Epithelial cell of prostate (primary cell): Measurements from ENCODE around the gene TPRG1L.

Experiments used
- DNase-seq: peaks from one replicate; pipeline ENCODE4 v3.0.0-alpha.2; 2011; ENCODE audit warnings: low read depth, low spot score
- H3K27ac ChIP-seq: fragments of 450-650 bp; 2 replicates; pipeline ENCODE4 v1.5.1; 2017; ENCODE audit warnings: mild to moderate bottlenecking

The TPRG1L gene

DNA sequence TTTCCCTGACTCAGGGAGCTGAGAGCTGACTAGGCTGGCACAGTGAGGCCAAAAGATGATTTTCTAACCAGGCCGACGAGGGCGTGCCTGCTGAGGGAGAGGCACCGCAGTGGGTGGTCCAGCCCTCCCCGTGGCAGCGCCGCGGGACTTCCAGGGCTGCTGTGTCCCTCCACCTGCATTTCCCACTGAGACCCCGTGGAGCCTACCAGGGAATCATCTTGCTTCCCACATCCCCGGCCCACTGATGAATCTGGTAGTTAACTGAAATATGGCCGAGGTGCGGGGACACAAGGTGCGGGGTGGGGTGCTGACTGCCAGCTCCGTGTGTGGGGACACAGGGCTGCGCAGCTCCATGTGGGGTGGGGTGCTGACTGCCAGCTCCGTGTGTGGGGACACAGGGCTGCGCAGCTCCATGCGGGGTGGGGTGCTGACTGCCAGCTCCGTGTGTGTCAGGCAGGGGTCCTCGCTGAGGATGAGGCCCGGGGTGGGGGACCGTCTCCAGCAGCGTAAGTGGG lies 14.6 kb downstream of the TPRG1L start:
- H3K27ac ChIP-seq = no peak overlapping the region
- DNase-seq = no peak

DNA sequence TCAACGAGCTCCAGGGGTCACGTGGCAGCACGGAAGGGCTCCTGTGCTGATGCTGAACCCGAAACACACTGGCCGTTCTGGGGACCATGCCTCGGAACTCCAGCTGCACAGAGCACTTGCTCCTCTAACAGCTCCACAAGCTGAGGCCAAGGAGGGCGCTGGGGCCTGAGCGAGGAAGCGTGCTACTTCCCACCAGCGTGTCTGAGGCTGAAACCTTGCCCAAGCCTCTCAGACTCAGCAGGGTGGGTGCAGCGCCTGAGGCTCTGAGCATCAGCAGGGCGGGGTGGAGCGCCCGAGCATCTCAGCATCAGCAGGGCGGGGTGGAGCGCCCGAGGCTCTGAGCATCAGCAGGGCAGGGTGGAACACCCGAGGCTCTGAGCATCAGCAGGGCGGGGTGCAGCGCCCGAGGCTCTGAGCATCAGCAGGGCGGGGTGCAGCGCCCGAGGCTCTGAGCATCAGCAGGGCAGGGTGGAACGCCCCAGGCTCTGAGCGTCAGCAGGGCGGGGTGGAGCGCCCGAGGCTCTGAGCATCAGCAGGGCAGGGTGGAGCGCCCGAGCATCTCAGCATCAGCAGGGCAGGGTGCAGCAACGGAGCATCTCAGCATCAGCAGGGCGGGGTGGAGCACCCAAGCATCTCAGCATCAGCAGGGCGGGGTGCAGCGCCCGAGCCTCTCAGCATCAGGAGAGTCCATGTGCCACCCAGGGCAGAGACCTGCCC lies 15.5 kb downstream of the TPRG1L start:
- H3K27ac ChIP-seq = no peak overlapping the region
- no peak for DNase-seq

DNA sequence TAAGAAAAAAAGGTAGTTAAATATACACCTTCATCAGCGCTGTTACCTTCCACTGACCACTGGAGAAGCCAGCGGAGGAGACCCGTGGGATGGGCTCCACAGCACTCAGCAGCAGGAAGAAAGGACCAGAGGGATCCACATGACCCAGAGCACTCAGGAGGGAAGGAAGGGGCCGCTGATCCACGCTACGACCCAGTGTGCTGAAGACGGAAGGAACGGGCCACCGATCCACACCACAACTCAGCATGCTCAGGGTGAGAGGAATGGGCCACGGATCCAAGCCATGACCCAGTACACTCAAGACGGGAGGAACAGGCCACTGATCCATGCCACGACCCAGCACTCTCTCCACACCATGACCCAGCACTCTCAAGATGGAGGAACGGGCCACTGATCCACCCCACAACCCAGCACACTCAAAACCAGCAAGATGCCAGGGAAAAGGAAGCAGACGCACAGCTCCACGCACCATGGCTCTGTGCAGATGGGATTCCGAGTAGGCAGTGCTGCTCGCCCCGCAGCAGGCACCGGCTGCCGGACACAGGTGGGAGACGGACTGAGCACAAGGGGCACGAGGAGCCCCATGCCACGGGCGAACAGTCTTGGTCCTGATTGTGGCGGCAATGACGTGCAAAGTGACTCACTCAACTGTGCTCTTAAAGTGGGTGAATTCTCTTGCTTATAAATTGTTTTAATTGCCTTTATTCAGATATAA lies 16.4 kb downstream of the TPRG1L start:
- DNase-seq = no peak

DNA sequence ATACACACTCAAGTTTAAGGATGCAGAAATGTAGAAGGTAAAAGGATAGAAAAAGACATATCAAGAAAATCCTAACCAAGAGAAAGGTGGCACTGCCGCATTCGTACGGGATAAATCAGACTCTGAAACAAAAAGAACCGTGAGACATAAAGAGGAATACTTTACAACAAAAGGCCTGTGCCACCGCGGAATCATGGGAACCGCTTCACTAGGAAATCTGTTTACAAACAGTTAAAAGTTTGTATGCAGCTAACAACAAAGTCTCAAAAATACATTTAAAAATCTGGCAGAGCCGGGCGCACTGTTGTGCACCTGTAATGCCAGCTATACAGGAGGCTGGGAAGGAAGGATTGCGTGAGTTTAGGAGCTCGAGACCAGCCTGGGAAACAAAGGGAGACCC lies 17.0 kb downstream of the TPRG1L start:
- no peak for DNase-seq
- no peak overlapping the region for H3K27ac ChIP-seq

More for the DNA sequence above, 16.4 kb downstream of the TPRG1L start:
- H3K27ac ChIP-seq = no peak overlapping the region

DNA sequence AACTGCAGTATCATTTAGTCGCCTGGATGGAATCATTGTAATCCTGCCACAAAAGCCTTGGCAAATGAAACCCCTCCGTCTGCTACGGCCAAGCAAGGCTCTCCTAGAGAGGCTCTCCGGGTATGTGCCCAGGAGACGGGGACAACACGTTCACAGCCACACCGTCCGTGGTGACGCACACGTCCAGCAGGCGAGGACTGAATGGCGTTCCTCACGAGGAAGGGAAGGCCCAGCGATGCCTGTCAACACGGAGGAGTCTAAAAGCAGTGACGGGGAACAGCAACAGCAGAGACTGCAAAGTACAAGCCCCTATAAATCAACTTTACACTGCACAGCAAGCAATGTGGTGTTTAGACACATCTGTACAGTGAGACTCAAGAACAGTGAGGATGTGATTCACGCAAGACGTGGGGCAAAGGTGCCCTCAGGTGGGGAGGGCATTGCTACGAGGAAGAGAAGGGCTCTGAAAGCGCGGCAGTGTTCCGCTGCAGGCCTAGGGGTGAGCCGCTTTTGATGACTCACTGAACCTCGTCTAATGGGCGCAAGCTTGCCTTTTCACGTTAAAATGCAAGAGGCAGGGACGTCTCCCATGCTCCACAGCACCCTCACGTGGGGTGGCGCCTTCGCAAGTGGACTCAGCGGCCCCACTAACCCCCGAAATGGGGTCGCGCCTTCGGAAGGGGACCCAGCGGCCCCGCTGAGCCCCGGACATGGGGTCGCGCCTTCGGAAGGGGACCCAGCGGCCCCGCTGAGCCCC lies 18.3 kb downstream of the TPRG1L start:
- DNase-seq = no peak
- H3K27ac ChIP-seq = no peak overlapping the region

DNA sequence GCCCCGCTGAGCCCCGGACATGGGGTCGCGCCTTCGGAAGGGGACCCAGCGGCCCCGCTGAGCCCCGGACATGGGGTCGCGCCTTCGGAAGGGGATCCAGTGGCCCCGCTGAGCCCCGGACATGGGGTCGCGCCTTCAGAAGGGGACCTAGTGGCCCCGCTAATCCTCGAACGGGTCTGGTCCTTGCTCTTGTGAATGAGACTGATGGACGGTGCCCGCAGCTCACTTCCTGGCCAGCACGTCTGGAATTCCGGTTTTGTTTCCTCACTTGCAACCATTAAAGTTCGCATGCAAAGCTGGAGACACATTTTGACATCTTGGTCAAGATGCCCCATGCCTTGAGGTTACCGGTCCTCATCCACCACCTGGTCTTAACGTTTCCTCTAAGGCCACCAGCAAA lies 19.5 kb downstream of the TPRG1L start:
- no peak overlapping the region for H3K27ac ChIP-seq
- no peak for DNase-seq

DNA sequence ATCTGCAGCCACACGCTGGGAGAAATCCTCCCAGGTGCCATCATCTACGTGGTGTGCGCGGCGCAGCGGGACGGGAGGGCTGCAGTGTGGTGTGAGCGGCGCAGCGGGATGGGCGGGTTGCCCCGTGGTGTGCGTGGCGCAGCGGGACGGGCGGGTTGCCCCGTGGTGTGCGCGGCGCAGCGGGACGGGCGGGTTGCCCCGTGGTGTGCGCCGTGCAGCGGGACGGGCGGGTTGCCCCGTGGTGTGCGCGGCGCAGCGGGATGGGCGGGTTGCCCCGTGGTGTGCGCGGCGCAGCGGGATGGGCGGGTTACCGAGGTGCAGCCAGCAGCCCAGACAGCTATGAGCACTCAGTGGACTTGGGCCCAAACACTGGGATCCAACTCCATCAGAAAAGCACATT lies 20.4 kb downstream of the TPRG1L start:
- DNase-seq = no peak
- H3K27ac ChIP-seq = no peak overlapping the region

DNA sequence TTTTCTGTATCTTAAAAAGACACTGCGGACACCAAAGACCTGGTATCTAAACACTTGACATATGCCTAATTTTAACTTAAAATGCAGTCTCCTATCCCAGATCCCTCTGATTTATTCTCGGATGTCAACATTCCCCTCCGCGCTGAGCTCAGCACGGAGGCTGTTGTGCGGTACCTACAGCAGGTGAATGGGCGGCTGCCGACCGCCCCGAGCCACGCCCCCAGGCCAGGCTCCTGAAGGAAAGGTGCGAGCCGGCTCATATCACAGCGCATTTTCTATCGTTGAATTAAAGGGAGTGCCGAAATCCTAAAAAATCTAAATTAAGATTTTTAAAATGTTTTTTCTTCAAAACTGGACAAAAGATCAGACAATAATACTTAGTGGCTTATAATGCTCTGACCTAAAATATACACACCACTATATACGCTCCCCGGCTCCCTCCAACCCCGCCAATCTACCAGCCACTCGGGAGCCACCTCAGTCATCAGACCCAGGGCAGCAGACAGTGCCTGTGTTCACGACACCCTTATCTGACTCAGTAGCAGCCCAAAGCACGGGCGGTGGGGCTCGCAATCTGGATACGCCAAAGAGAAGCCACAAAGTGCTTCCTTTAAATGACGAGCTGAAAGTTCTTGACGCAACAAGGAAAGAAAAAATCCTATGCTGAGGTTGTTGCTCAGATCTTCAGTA lies 21.0 kb downstream of the TPRG1L start:
- no peak overlapping the region for H3K27ac ChIP-seq

DNA sequence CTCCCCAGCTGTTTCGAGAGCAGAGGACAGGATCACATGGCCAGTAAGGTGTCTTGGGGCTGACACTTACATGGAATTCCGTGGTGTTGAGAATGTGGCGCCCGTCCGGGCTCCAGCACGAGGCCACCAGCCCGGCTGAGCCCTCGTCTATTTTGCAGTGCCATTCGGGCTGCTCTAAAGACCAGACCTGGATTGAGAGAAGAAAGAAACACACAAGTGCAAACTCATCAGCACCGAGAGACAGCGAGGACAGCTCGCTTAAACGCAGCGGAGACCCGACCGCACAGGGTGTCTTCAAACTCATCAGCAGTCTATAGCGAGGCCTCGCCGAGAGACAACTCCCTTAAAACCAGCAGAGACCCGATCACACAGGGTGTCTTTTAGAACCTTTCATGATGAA lies 21.8 kb downstream of the TPRG1L start:
- DNase-seq = no peak
- no peak overlapping the region for H3K27ac ChIP-seq

More for the DNA sequence above, 21.0 kb downstream of the TPRG1L start:
- DNase-seq = no peak

DNA sequence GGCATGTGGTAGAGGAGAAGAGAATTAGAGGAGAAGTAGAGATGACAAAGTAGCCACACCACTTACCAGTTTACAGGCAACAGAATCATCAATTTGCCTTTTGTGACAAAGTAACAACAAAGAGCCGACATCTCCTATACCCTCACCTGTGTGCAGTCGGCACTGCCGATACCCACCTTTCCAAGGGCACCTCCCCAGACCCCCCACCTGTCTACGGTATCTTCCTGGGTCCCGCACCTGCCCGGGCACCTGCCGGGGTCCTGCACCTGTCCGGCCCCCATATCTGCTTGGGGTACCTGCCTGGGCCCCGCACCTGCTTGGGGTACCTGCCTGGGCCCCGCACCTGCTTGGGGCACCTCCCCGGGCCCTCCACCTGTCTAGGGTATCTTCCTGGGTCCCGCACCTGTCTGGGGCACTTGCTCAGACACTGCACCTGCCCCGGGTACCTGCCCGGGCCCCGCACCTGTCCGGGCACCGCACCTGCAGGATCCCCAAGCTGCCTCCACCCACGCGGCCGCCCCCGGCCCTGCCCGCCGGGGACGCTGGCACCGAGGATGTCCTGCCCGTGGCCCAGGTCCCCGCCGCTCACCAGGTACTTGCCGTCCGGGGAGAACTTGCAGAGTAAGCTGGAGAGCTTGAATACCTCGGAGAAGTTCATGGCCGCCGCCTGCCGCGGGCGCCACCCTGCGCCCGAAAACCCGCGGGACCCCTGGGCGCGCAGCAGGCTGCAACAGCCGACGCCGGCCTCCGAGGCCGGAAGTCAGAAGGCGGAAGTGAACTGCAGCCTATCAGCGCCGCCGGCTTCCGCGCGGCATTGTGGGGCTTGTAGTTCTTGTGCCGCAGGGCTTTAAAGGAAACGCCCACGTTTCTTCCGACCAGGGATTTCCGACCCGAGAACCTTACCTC lies 24.8 kb downstream of the TPRG1L start, which contains the start of gene WRAP73:
TSS of gene WRAP73 (minus strand) at position 762 of the 906 bp plus-strand sequence. CDS start at position 658, 104 bp downstream.
- no peak within 1 kb of the TSS for H3K27ac ChIP-seq
- DNase-seq = peak; percentile 43

DNA sequence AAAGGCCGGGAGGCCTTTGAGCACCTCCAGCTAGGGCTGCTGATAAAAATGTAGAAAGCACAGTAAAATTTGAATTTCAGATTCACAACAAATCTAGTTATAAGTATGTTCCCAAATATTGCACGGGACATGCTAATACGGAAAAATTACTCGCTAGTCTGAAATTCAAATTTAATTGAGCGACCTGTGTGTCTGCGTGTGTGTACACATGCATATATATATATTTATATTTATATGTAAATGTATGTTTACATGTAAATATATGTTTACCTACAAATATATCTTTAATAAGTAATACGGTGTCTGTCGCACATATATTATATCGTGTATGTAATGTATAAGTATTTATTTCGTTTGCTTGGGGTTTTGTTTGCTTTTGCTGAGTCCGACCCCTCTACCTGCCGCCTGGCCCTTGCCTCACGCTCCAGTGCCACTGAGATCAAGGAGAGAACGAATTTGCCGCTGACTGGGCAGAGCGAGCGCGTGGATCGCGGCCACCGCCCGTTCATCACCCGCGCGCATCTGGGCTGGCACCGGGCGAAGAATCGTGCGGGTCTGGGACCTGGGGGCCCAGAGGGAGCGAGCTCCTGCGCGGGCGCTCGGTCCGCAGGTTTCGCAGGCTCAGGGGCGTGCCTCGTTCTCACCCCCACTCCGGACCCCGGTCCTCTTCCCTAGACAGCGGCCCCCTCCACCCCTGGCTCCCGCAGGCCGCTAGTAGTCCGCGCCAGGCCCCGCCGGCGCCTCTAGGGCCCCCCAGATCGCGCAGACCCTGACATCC lies 25.6 kb downstream of the TPRG1L start:
- no peak overlapping the region for H3K27ac ChIP-seq
- DNase-seq = no peak

DNA sequence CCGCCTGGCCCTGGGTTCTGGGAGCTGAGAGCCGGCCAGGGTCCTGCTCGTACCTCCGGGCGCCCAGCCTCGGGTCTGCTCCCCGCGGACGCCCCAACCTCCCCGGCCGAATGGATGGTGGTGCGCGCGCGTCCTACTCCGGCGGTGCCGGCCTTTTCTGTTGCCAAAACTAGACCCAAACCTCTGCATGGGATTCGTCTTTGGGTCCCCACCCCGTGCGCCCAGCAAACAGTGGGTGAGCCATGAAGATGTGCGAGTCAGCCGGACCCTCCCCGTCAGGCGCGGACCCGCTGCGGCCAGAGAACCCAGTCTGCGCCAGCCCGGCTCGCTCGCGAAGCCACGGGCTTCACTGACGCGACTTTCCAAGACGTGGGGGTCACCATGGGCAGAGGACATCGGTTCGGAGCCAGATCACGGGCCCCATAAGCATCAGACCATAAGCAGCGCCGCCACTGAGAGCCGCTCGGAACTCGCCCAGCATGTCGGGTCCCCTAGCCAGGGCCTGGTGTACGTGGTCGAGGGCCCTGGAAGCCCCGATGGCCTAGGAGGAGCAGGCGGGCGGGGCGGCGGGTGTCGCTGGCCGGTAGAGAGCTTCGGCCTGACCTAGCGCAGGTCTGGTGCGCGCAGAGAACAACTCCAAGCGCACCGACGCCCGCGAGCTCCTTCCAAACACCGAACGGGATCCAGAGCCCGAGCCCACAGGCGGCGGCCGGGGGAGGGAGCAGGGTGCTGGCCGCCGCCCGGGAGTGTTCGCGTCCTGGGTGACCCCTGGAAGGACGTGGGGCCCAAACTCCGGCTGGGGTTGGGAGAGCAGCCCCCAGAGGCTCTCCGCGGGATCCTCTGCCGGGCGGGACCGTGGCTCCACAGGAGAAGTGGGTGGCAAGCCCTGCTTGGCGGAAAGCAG lies 26.5 kb downstream of the TPRG1L start:
- H3K27ac ChIP-seq = no peak overlapping the region
- DNase-seq = no peak

DNA sequence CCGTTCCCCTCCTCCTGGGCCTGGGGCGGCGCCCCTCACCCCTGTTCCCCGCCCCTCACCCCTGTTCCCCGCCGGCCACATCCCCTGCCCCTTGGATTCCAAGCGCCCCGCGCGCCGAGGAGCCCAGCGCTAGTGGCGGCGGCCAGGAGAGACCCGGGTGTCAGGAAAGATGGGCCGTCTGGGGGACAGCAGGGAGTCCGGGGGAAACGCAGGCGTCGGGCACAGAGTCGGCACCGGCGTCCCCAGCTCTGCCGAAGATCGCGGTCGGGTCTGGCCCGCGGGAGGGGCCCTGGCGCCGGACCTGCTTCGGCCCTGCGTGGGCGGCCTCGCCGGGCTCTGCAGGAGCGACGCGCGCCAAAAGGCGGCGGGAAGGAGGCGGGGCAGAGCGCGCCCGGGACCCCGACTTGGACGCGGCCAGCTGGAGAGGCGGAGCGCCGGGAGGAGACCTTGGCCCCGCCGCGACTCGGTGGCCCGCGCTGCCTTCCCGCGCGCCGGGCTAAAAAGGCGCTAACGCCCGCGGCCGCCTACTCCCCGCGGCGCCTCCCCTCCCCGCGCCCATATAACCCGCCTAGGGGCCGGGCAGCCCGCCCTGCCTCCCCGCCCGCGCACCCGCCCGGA lies 27.2 kb downstream of the TPRG1L start, which contains the start of gene TP73:
TSS of gene TP73 (plus strand) at position 587 of the 618 bp plus-strand sequence. CDS start 29,850 bp downstream, outside the sequence.
- H3K27ac ChIP-seq = no peak within 1 kb of the TSS
- DNase-seq = no peak

DNA sequence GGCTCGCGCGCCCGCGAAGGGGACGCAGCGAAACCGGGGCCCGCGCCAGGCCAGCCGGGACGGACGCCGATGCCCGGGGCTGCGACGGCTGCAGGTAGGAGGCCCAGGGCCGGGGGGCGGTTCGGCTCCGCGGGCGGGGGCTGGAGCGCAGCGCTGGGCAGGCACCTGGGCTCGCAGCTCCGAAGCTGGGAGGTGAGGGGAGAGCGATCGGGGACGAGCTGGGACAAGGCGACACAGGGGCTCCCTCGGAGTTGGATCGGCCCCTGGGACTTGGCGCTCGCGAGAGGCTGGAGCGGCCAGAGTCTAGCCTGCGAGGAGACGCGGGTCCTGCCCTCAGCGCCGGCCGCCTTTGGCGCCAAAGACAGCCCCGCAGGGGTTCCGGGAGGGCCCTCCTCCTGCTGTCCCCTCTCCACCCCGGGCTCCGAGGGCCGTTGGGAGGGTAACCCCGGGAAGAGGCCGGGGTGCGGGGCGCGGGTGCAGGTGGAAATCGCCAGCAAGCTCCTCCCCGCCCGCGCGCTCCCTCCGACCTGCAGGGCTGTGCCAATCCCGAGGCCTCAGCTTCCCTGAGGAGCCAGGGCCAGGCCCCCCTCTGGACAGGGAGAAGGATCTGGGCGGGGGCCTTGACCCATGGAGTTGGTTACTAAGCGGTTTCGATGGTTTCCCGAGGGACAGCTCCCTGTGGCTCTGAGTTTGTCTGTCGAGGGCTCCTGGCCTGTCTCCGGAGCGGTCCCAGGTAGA lies 27.9 kb downstream of the TPRG1L start:
- no peak overlapping the region for H3K27ac ChIP-seq
- DNase-seq = no peak

DNA sequence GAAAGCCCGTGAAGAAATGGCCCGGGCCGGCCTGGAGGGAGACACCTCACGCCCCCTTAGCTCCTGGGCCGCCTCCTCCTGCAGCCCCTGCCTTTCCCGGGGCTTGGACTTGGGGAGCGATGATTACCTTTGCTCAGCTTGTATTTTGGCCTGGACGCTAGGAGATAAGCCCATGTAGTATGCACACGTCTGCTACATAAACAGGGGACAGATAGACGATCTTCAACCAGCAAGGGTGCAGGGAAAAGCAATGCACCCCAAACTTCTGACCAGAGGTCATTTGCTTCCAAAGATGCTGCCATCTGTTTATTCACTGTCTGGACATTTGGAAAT lies 28.4 kb downstream of the TPRG1L start:
- DNase-seq = no peak

DNA sequence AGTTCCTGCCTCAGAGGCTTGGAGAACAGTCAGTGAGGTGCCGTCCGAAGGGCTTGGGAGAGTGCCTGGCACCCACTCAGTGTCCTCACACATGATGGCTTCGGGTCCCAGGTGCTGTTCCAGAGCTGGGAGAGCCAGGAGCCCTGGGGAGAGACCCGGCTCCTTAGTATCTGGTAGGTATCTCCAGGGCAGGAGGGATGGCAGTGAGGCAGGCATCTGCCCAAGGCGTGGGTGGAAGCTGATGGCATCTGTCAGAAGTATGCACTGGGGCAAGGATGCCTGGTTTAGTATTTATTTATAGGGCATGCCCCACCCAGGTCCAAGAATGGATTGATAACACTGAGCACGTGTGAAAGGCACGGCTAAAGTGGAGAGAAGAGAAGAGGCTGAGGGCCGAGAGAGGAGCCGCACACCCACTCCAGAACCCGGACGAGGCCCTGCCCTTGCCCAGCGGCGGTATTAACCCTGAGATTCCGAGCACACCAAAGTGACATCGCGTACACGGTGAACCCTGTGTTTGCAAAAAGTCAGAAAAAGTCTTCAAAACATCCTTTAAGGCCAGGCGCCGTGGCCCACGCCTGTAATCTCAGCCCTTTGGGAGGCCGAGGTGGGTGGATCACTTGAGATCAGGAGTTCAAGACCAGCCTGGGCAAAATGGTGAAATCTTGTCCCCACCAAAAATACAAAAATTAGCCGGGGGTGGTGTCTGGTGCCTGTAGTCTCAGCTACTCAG lies 29.9 kb downstream of the TPRG1L start:
- H3K27ac ChIP-seq = no peak overlapping the region
- DNase-seq = no peak

More for the DNA sequence above, 28.4 kb downstream of the TPRG1L start:
- H3K27ac ChIP-seq = no peak overlapping the region
